WTC11 (cell line): ENCODE measurements around the gene ZNF414. TPM values are rescaled to one million over a fixed set of nuclear protein-coding genes. Genes with fewer than 3 reads are reported as not detected.

Source experiments
- ATAC-seq: fragments of 200-7000 bp; cut with Tn5 transposase; 2 replicates; pipeline ENCODE4 v1.10.0; 2021; ENCODE audit warnings: mild to moderate bottlenecking, moderate library complexity
- CTCF ChIA-PET: fragments of 300-600 bp; sonication (Branson Sonifier 250); formaldehyde crosslinking; loops from one replicate; lab custom pipeline; 2021; ENCODE audit warnings: antibody characterized with exemption; lab: Charles Lee
- POLR2A ChIA-PET: fragments of 350-600 bp; sonication (Branson Sonifier 250); formaldehyde crosslinking; loops from one replicate; lab custom pipeline; 2021; ENCODE audit warnings: antibody characterized with exemption; lab: Charles Lee
- DNase-seq: peaks from one replicate; pipeline ENCODE4 v3.0.0; 2021; ENCODE audit warnings: low spot score
- H3K27ac Mint-ChIP-seq: 2 replicates; pipeline ENCODE4 v1.8.0; 2021; ENCODE audit warnings: mixed read lengths
- H3K27me3 Mint-ChIP-seq: 2 replicates; pipeline ENCODE4 v1.8.0; 2021; ENCODE audit warnings: low read depth, mild to moderate bottlenecking, moderate library complexity, mixed read lengths
- H3K36me3 Mint-ChIP-seq: 2 replicates; pipeline ENCODE4 v1.8.0; 2021; ENCODE audit warnings: mixed read lengths
- H3K4me1 Mint-ChIP-seq: 2 replicates; pipeline ENCODE4 v1.8.0; 2022; ENCODE audit warnings: mixed read lengths
- H3K4me3 Mint-ChIP-seq: 2 replicates; pipeline ENCODE4 v1.8.0; 2021; ENCODE audit warnings: mild to moderate bottlenecking, moderate library complexity, mixed read lengths
- H3K9me3 Mint-ChIP-seq: 2 replicates; pipeline ENCODE4 v1.8.0; 2021; ENCODE audit warnings: mixed read lengths
- ATF1 ChIP-seq: sonication (generic); formaldehyde crosslinking; IDR thresholded peaks from 2 replicates; pipeline ENCODE4 v1.8.1; 2023; ENCODE audit warnings: mild to moderate bottlenecking, moderate library complexity, missing genetic modification reagents
- ATF6 ChIP-seq: sonication (generic); formaldehyde crosslinking; IDR thresholded peaks from 2 replicates; pipeline ENCODE4 v1.8.1; 2023; ENCODE audit warnings: mild to moderate bottlenecking, missing genetic modification reagents
- CREB1 ChIP-seq: sonication (generic); formaldehyde crosslinking; IDR thresholded peaks from 2 replicates; pipeline ENCODE4 v1.8.0; 2023; ENCODE audit warnings: mild to moderate bottlenecking, missing genetic modification reagents
- E2F5 ChIP-seq: sonication (generic); formaldehyde crosslinking; IDR thresholded peaks from 2 replicates; pipeline ENCODE4 v1.8.1; 2022; ENCODE audit warnings: mild to moderate bottlenecking, moderate library complexity, missing genetic modification reagents
- ELF4 ChIP-seq: sonication (generic); formaldehyde crosslinking; IDR thresholded peaks from 2 replicates; pipeline ENCODE4 v1.8.1; 2022; ENCODE audit warnings: low read depth, mild to moderate bottlenecking, moderate library complexity, missing genetic modification reagents
- FOXP1 ChIP-seq: sonication (generic); formaldehyde crosslinking; IDR thresholded peaks from 2 replicates; pipeline ENCODE4 v1.8.0; 2022; ENCODE audit warnings: missing genetic modification reagents, mild to moderate bottlenecking, moderate library complexity, borderline replicate concordance
- MAX ChIP-seq: sonication (generic); formaldehyde crosslinking; IDR thresholded peaks from 2 replicates; pipeline ENCODE4 v1.8.0; 2022; ENCODE audit warnings: mild to moderate bottlenecking, missing genetic modification reagents
- MXD4 ChIP-seq: fragments of 250-450 bp; sonication (Bioruptor Pico); IDR thresholded peaks from 2 replicates; pipeline ENCODE4 v1.8.0; 2021; ENCODE audit warnings: mild to moderate bottlenecking, moderate library complexity, borderline replicate concordance
- NFE2L1 ChIP-seq: sonication (generic); formaldehyde crosslinking; IDR thresholded peaks from 2 replicates; pipeline ENCODE4 v1.8.1; 2023; ENCODE audit warnings: missing genetic modification reagents
- PRDM15 ChIP-seq: sonication (generic); formaldehyde crosslinking; IDR thresholded peaks from 2 replicates; pipeline ENCODE4 v1.8.0; 2022; ENCODE audit warnings: missing genetic modification reagents
- RORB ChIP-seq: fragments of 250-450 bp; sonication (Bioruptor Pico); IDR thresholded peaks from 2 replicates; pipeline ENCODE4 v1.9.0; 2021; ENCODE audit warnings: mild to moderate bottlenecking
- SMAD4 ChIP-seq: sonication (generic); formaldehyde crosslinking; IDR thresholded peaks from 2 replicates; pipeline ENCODE4 v1.8.0; 2022; ENCODE audit warnings: mild to moderate bottlenecking, missing genetic modification reagents
- TP53 ChIP-seq: sonication (generic); formaldehyde crosslinking; IDR thresholded peaks from 2 replicates; pipeline ENCODE4 v1.8.1; 2023; ENCODE audit warnings: mild to moderate bottlenecking, missing genetic modification reagents
- USF2 ChIP-seq: sonication (generic); formaldehyde crosslinking; IDR thresholded peaks from 2 replicates; pipeline ENCODE4 v1.8.1; 2023; ENCODE audit warnings: mild to moderate bottlenecking, missing genetic modification reagents, moderate library complexity
- ZBTB21 ChIP-seq: sonication (generic); formaldehyde crosslinking; IDR thresholded peaks from 2 replicates; pipeline ENCODE4 v1.8.1; 2023; ENCODE audit warnings: mild to moderate bottlenecking, missing genetic modification reagents, borderline replicate concordance
- ZBTB43 ChIP-seq: sonication (generic); formaldehyde crosslinking; IDR thresholded peaks from 2 replicates; pipeline ENCODE4 v1.8.1; 2023; ENCODE audit warnings: mild to moderate bottlenecking, missing genetic modification reagents
- ZNF121 ChIP-seq: sonication (generic); formaldehyde crosslinking; IDR thresholded peaks from 2 replicates; pipeline ENCODE4 v1.8.0; 2023; ENCODE audit warnings: missing genetic modification reagents
- ZNF263 ChIP-seq: sonication (generic); formaldehyde crosslinking; IDR thresholded peaks from 2 replicates; pipeline ENCODE4 v1.8.1; 2022; ENCODE audit warnings: low read depth, mild to moderate bottlenecking, moderate library complexity, missing genetic modification reagents
- ZNF281 ChIP-seq: sonication (generic); formaldehyde crosslinking; IDR thresholded peaks from 2 replicates; pipeline ENCODE4 v1.8.0; 2023; ENCODE audit warnings: mild to moderate bottlenecking, missing genetic modification reagents
- ZNF416 ChIP-seq: fragments of 250-450 bp; sonication (Bioruptor Pico); IDR thresholded peaks from 2 replicates; pipeline ENCODE4 v1.9.0; 2021; ENCODE audit warnings: mild to moderate bottlenecking, inconsistent platforms
- ZNF671 ChIP-seq: fragments of 250-450 bp; sonication (Bioruptor Pico); IDR thresholded peaks from 2 replicates; pipeline ENCODE4 v1.8.0; 2021; ENCODE audit warnings: mild to moderate bottlenecking
- total RNA-seq: library from RNA; stranded (reverse); gene quantifications from 3 replicates; pipeline ENCODE4 v1.2.3, GENCODE V29; 2021

The ZNF414 gene
- total RNA-seq, 1 experiment from 2014 or later = 38.2 TPM

GRCh38 chr19:8503510-8503909 is 10.5 kb downstream of the ZNF414 start:
- no peaks in the 10 kb centered on the region for H3K36me3 Mint-ChIP-seq
- ATAC-seq = no peak
- H3K9me3 Mint-ChIP-seq = no peaks in the 10 kb centered on the region
- POLR2A ChIA-PET = no interaction called here
- H3K27me3 Mint-ChIP-seq = peaks cover 4% of the 10 kb centered on the region; the same call in 1 of the 2 replicates
- no peak for TF ChIP-seq MXD4 (CRISPR knock-in tag)
- TF ChIP-seq, all 79 proteins: peak for 0
- DNase-seq = no peak
- peaks cover 11% of the 10 kb centered on the region for H3K4me1 Mint-ChIP-seq
- H3K4me3 Mint-ChIP-seq = no peak overlapping the region
- no peak overlapping the region for H3K27ac Mint-ChIP-seq
- CTCF ChIA-PET = interaction anchor here (1.0 to 1.4 kb wide), 2 partner anchors 10 to 77 kb away, joined by 3 to 4 read pairs; partner anchors contain the start of gene ZNF414

GRCh38 chr19:8501981-8502380 is 12.0 kb downstream of the ZNF414 start:
- ChIA-PET CTCF (interaction anchor here (0.7 kb wide), 1 partner anchor 77 kb away, joined by 3 read pairs; no protein-coding TSS in a partner anchor), POLR2A (no interaction called here)
- no peak for TF ChIP-seq TP53 (CRISPR knock-in tag)
- TF ChIP-seq USF2 (CRISPR knock-in tag) = no peak
- TF ChIP-seq SMAD4 (CRISPR knock-in tag) = no peak
- TF ChIP-seq RORB (CRISPR knock-in tag) = no peak
- TF ChIP-seq ATF6 (CRISPR knock-in tag) = no peak
- no peak for TF ChIP-seq ZNF263 (CRISPR knock-in tag)
- no peak for TF ChIP-seq ATF1 (CRISPR knock-in tag)
- no peak for TF ChIP-seq E2F5 (CRISPR knock-in tag)
- no peak for TF ChIP-seq ELF4 (CRISPR knock-in tag)
- TF ChIP-seq ZNF121 = no peak
- TF ChIP-seq ZNF416 (CRISPR knock-in tag) = no peak
- TF ChIP-seq CREB1 (CRISPR knock-in tag) = no peak
- no peak for TF ChIP-seq FOXP1 (CRISPR knock-in tag)
- no peak for TF ChIP-seq ZBTB21
- TF ChIP-seq PRDM15 (CRISPR knock-in tag) = no peak
- TF ChIP-seq ZNF671 (CRISPR knock-in tag) = no peak
- no peak for TF ChIP-seq ZBTB43 (CRISPR knock-in tag)
- TF ChIP-seq MAX (CRISPR knock-in tag) = no peak
- TF ChIP-seq ZNF281 = no peak
- TF ChIP-seq NFE2L1 = no peak
- Mint-ChIP-seq H3K9me3 (no peaks in the 10 kb centered on the region), H3K4me1 (peaks cover 11% of the 10 kb centered on the region), H3K36me3 (no peaks in the 10 kb centered on the region), H3K27me3 (no peaks in the 10 kb centered on the region), H3K27ac (no peak overlapping the region), H3K4me3 (no peak overlapping the region)
- ATAC-seq = no peak
- no peak for DNase-seq
